Brain microvascular endothelial cell (primary cell): ENCODE data around the gene EPB41L1.

Source experiments
- DNase-seq: peaks from one replicate; pipeline ENCODE4 v3.0.0-alpha.2; 2020
- H3K27ac ChIP-seq: fragments of 250-450 bp; sonication (Bioruptor Pico); 2 replicates; pipeline ENCODE4 v1.5.1; 2020; ENCODE audit warnings: mild to moderate bottlenecking, moderate library complexity
- H3K27me3 ChIP-seq: fragments of 250-450 bp; sonication (Bioruptor Pico); replicated peaks from 2 replicates; pipeline ENCODE4 v1.5.1; 2020; ENCODE audit warnings: mild to moderate bottlenecking
- H3K36me3 ChIP-seq: fragments of 250-450 bp; sonication (Bioruptor Pico); replicated peaks from 2 replicates; pipeline ENCODE4 v1.5.1; 2020; ENCODE audit warnings: mild to moderate bottlenecking
- H3K4me3 ChIP-seq: 2 replicates; pipeline ENCODE4 v1.5.1; 2011; ENCODE audit warnings: low read depth, mild to moderate bottlenecking, control low read depth, low read length, moderate library complexity
- in situ Hi-C: cut with HindIII; loops from 2 replicates; pipeline ENCODE4 v1.10.0; 2017; ENCODE audit warnings: low sequenced_read_pairs, low pct_ligation_motif_present
- TF ChIP-seq, protein P1 (sequence below): IDR thresholded peaks from 2 replicates; pipeline ENCODE4 v1.5.1; 2011; ENCODE audit warnings: low read depth, mild to moderate bottlenecking, moderate library complexity, low read length, control low read depth, inconsistent platforms; ENCODE audit errors: missing control alignments

EPB41L1 gene

GRCh38 chr20:36225666-36226065, 71.1 kb downstream of the EPB41L1 start:
- H3K36me3 ChIP-seq: no peaks in the 10 kb centered on the region
- TF ChIP-seq, protein P1, sequence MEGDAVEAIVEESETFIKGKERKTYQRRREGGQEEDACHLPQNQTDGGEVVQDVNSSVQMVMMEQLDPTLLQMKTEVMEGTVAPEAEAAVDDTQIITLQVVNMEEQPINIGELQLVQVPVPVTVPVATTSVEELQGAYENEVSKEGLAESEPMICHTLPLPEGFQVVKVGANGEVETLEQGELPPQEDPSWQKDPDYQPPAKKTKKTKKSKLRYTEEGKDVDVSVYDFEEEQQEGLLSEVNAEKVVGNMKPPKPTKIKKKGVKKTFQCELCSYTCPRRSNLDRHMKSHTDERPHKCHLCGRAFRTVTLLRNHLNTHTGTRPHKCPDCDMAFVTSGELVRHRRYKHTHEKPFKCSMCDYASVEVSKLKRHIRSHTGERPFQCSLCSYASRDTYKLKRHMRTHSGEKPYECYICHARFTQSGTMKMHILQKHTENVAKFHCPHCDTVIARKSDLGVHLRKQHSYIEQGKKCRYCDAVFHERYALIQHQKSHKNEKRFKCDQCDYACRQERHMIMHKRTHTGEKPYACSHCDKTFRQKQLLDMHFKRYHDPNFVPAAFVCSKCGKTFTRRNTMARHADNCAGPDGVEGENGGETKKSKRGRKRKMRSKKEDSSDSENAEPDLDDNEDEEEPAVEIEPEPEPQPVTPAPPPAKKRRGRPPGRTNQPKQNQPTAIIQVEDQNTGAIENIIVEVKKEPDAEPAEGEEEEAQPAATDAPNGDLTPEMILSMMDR: no peak
- in situ Hi-C loops: no loop called here

GRCh38 chr20:36228770-36229169, 74.2 kb downstream of the EPB41L1 start:
- in situ Hi-C loops: no loop called here
- Histone ChIP-seq H3K27me3 (no peaks in the 10 kb centered on the region), H3K4me3 (no peak overlapping the region), H3K36me3 (no peaks in the 10 kb centered on the region), H3K27ac (no peak overlapping the region)
- no peak for DNase-seq
- TF ChIP-seq, protein P1: no peak

More at GRCh38 chr20:36225666-36226065, 71.1 kb downstream of the EPB41L1 start:
- Histone ChIP-seq H3K27ac (no peak overlapping the region), H3K27me3 (no peaks in the 10 kb centered on the region), H3K4me3 (no peak overlapping the region)
- no peak for DNase-seq

DNA sequence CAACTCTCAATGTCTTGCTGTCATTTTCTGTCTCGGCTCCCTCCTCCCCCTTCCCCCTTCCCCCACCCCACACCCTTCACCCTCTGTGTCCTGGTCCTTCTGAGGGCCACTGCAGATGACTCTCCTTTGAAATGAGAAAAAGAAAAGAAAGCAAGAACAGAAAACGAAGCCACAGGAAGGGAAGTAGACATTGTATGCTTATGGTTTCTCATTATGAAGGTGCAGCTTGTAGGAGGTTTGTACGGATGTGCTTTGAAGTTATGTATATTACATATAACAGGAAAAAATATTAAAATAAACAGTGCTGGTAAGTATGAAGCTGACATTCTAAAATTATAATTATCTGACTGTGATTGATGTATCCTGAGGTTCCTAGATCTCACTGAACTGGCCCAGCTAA, 75.5 kb downstream of the EPB41L1 start:
- no peak for DNase-seq
- Histone ChIP-seq H3K36me3 (no peaks in the 10 kb centered on the region), H3K27ac (no peak overlapping the region), H3K4me3 (no peak overlapping the region), H3K27me3 (no peaks in the 10 kb centered on the region)
- TF ChIP-seq, protein P1: no peak
- in situ Hi-C loops: no loop called here

GRCh38 chr20:36231331-36231730, 76.8 kb downstream of the EPB41L1 start:
- Histone ChIP-seq H3K36me3 (no peaks in the 10 kb centered on the region), H3K27ac (no peak overlapping the region), H3K4me3 (no peak overlapping the region), H3K27me3 (no peaks in the 10 kb centered on the region)
- in situ Hi-C loops: no loop called here
- TF ChIP-seq, protein P1: no peak
- no peak for DNase-seq

GRCh38 chr20:36234771-36235320, 80.3 kb downstream of the EPB41L1 start:
- TF ChIP-seq, protein P1: no peak
- Histone ChIP-seq H3K4me3 (no peak overlapping the region), H3K27me3 (no peaks in the 10 kb centered on the region), H3K36me3 (peaks cover 2% of the 10 kb centered on the region), H3K27ac (no peak overlapping the region)
- in situ Hi-C loops: no loop called here
- no peak for DNase-seq
